Psoas muscle (tissue), 8 donors: ENCODE measurements around the gene PIP5KL1. TPM values are rescaled to one million over a fixed set of nuclear protein-coding genes. Genes with fewer than 3 reads are reported as not detected.

Experiments
- ATAC-seq, 4 donors: fragments of 200-7000 bp; cut with Tn5 transposase; one replicate each; pipeline ENCODE4 v1.9.1; 2020; ENCODE audit warnings: moderate library complexity in 3 of 4, mild to moderate bottlenecking in 2 of 4
- DNase-seq, 2 donors: peaks; one replicate each; pipeline ENCODE4 v3.0.0-alpha.2; 2020
- H3K27ac ChIP-seq: fragments of 200-600 bp; one replicate; pipeline ENCODE4 v1.8.0; 2022
- H3K27me3 ChIP-seq, 3 donors: fragments of 200-600 bp in 1 of 3; one replicate each; pipeline versions ENCODE4 v1.6.1 to v1.8.0; 2013 to 2022; ENCODE audit warnings: low read length in 2 of 3, mild to moderate bottlenecking in 2 of 3, moderate library complexity in 1 of 3; ENCODE audit not compliant: insufficient read depth in 3 of 3
- H3K36me3 ChIP-seq, 2 donors: fragments of 200-600 bp in 1 of 2; one replicate each; pipeline versions ENCODE4 v1.6.1 to v1.8.0; 2013 to 2022; ENCODE audit warnings: low read depth in 1 of 2, mild to moderate bottlenecking in 1 of 2, moderate library complexity in 1 of 2; ENCODE audit not compliant: insufficient read depth in 1 of 2
- H3K4me1 ChIP-seq: fragments of 200-600 bp; one replicate; pipeline ENCODE4 v1.8.0; 2022
- H3K4me3 ChIP-seq: fragments of 200-600 bp; one replicate; pipeline ENCODE4 v1.8.0; 2022; ENCODE audit warnings: mild to moderate bottlenecking
- H3K9me3 ChIP-seq: fragments of 200-600 bp; one replicate; pipeline ENCODE4 v1.8.0; 2022
- WGBS, 3 donors: extraction: QIAGEN DNeasy Blood & Tissue Kit; methylation state at CpG; one replicate each; pipeline versions ENCODE4 v1.1.6 to v1.1.7; 2013; 5-methylcytosine and 5-hydroxymethylcytosine counted together
- intact Hi-C, 2 donors: fragments of 100-400 bp; cut with DNase I; formaldehyde crosslinking; loops; one replicate each; pipeline versions ENCODE4 v1.11.0 to v1.14.2; 2022
- polyA plus RNA-seq, 3 donors: library from polyadenylated mRNA; stranded (reverse); fragments of 200-250 nt; gene quantifications; one replicate each; pipeline ENCODE4 v1.2.3, GENCODE V29; 2013
- total RNA-seq, 4 donors: library from RNA; stranded (reverse); fragmentation: NEBNext Ultra II Directional in 2 of 4; extraction: Animal tissue kit (Norgen Biotek cat#: 25700) in 2 of 4; gene quantifications; one replicate each; pipeline versions ENCODE4 v1.2.1 to v1.2.4, GENCODE V29; 2021 to 2023
- TF ChIP-seq, protein P1 (sequence below): fragments of 200-600 bp; IDR thresholded peaks from one replicate; pipeline ENCODE4 v1.8.0; 2022; ENCODE audit warnings: antibody characterized with exemption
- donor health status: healthy with polysubstance abuse.
- donor health status: DM: no; HTN: no; CAD: no; lungs with moderate emphysema.
- donor health status: Bipolar disorder and iron deficiency.
- donor health status: healthy.
- donor health status: DM: yes; HTN: yes; CAD: no.
- donor health status: DM: no; HTN: no; CAD: no.
- donor health status: DM: no; HTN: no; CAD: no.
- donor health status: DM: yes; HTN: yes; CAD: no.

The PIP5KL1 gene
- total and polyA plus RNA-seq, 7 donors = 0.05 to 0.44 (median 0.26) TPM; not detected in 3

DNA sequence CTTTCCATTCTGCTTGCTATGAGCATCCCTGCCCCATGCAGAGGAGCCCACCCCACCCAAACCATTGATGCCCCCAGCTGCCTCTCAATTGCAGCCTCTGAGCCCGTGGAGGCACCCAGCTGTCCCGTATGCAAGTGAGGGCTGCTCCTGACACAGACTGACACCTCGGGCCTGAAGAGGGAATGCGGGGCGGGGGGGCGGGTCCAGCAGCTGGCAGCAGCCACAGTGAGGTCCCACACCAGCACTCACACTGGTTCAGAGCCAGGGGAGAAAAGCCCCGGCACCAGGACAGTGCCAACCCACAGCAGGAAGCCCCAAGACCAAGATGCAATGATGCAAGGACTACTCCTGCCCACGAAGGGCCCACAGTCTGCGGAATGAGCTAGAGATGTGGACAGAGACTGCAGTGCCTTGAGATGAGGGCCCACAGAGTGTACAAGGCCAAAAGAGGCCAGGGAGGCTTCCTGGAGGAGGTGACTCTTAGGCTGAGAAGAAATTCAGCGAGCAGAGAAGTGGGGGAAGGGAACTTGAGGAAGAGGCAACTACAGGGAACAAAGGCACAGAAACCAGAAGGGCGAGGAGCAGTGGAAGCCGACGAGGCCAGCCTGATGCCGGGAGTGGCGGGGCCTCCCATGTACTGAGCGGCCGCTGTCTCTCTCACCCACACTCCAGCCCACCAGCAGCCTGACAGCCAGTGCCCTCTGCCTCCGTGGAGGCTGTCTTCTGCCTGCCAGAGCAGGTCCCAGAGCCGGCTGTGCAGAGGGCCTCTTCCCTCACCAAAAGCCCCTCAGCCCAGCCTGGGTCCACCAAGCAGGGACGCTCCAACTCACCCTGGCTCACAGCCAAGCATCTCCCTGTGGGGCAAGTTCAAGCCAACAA is 41.0 kb upstream of the PIP5KL1 start:
- H3K36me3 ChIP-seq = no peaks in the 10 kb centered on the region
- H3K4me3 ChIP-seq = no peak overlapping the region
- WGBS, 3 donors = 45 to 63% (median 48%) methylated on average over 17 to 20 of the region's 20 CpGs
- H3K27me3 ChIP-seq = no peaks in the 10 kb centered on the region
- no peaks in the 10 kb centered on the region for H3K9me3 ChIP-seq
- H3K4me1 ChIP-seq = peaks cover 90% of the 10 kb centered on the region
- peak overlapping the region; percentile 46 for H3K27ac ChIP-seq
- intact Hi-C loops = no loop called here
- DNase-seq (no peak), ATAC-seq (no peak)
- TF ChIP-seq, protein P1, sequence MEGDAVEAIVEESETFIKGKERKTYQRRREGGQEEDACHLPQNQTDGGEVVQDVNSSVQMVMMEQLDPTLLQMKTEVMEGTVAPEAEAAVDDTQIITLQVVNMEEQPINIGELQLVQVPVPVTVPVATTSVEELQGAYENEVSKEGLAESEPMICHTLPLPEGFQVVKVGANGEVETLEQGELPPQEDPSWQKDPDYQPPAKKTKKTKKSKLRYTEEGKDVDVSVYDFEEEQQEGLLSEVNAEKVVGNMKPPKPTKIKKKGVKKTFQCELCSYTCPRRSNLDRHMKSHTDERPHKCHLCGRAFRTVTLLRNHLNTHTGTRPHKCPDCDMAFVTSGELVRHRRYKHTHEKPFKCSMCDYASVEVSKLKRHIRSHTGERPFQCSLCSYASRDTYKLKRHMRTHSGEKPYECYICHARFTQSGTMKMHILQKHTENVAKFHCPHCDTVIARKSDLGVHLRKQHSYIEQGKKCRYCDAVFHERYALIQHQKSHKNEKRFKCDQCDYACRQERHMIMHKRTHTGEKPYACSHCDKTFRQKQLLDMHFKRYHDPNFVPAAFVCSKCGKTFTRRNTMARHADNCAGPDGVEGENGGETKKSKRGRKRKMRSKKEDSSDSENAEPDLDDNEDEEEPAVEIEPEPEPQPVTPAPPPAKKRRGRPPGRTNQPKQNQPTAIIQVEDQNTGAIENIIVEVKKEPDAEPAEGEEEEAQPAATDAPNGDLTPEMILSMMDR = no peak

DNA sequence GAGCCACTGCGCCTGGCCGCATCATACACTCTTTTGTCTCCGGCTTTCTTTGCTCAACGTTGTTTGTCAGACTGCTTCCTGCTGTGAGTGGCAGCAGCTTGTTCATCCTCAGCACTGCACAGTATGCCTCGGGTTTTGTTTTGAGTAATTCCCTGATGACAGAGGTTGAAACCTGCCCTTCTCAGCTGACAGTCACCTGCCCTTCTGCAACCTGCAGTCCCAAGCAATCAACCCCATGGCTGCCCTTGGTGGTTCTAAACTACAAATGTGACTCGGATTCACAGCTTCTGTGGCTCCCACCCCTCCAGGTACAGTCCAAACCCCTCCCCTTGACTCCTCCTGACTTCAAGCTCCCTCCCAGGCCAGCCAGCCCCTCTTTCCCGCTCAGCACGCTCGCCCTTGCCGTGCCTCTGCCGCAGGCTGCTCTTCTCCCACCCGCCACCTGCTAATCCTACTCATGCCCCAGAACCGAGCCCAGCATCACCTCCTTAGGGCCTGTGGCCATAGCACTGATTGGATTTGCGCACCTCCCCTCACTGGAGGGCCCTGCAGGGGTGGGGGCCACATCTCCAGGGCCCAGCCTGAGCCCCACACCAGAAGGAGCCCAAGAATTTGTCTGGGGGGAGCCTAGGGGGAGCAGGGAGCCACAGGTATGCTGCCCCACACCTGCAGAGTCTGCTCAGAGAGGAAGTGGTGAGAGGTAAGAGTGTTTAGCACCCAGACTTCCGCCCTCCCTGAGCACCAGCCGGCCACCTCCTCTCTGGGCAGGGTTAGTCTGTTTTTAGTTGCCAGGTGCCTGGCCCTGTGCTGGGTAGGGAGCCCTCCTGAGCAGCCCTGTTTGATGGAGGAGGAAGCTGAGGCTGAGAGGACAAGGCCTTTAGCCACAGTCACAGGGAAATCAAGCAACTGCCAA is 40.1 kb upstream of the PIP5KL1 start:
- H3K4me3 ChIP-seq = no peak overlapping the region
- H3K9me3 ChIP-seq = no peaks in the 10 kb centered on the region
- WGBS, 3 donors = 76 to 83% (median 76%) methylated on average over 16 of the region's 16 CpGs
- TF ChIP-seq, protein P1 = no peak
- no peaks in the 10 kb centered on the region for H3K36me3 ChIP-seq
- H3K27me3 ChIP-seq = no peaks in the 10 kb centered on the region
- H3K27ac ChIP-seq = no peak overlapping the region
- DNase-seq (no peak), ATAC-seq (no peak)
- peaks cover 90% of the 10 kb centered on the region for H3K4me1 ChIP-seq
- intact Hi-C loops = no loop called here

DNA sequence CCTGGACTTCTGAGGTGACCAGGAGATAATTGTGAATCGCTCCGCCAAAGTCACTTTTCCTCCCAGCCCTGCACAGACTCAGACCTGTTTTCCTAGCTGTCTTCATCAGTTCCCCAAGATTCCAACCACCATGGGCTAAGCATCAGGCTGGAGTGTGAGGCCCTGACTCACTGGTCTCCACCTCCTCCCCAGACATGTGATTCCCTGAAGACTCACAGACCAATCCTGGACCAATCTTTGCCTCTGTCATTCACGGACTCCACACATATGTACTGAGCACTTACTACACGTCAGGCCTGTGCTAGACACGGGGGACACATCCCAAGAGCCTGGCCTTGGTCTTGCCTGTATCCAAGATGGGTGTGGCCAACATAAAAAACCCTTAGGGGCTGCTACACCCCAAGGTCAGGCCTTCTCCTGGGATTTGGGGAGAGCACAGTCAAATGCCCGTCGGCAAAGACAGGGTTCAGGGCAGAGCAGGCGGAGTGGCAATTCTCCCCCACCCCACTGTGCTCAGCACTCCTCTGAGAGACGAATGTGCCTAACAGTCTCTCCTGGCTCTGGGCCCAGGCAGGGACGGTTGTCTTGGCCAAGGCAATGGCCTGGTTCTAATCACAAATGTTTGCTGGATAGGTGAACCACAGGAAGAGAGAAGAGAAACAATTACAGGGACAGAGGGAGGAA is 38.3 kb upstream of the PIP5KL1 start:
- TF ChIP-seq, protein P1 = no peak
- Histone ChIP-seq H3K27ac (peak overlapping the region; percentile 70), H3K4me1 (peaks cover 88% of the 10 kb centered on the region), H3K27me3 (no peaks in the 10 kb centered on the region), H3K9me3 (no peaks in the 10 kb centered on the region), H3K4me3 (no peak overlapping the region), H3K36me3 (no peaks in the 10 kb centered on the region)
- WGBS, 3 donors = 44 to 55% (median 48%) methylated on average over 10 of the region's 10 CpGs
- peak; percentile 36 to 50 (median 47) for ATAC-seq
- intact Hi-C loops = no loop called here
- DNase-seq = peak; percentile 62 to 79

DNA sequence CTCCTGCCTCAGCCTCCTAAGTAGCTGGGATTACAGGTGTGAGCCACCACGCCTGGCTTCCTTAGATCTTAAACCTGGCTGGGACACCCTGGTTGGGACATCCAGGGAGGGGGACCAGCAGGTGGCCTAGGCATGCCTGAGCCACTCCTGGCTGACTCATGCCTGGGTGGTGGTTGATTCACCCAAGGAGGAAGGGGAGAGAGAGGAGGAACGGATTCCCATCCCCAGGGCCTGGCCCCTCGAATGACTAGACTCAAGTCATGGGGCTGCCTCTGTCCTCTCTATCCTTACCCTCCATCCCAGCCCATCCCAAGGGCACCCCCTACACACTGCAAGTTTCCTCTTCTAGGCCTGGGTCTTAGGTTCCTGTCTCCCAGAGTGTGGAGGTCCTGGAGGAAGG is 37.5 kb upstream of the PIP5KL1 start:
- intact Hi-C loops = no loop called here
- WGBS, 3 donors = 82 to 100% (median 89%) methylated on average over 1 to 3 of the region's 3 CpGs
- peaks cover 89% of the 10 kb centered on the region for H3K4me1 ChIP-seq
- TF ChIP-seq, protein P1 = no peak
- H3K36me3 ChIP-seq = no peaks in the 10 kb centered on the region
- no peak overlapping the region for H3K4me3 ChIP-seq
- H3K9me3 ChIP-seq = no peaks in the 10 kb centered on the region
- peak overlapping the region; percentile 70 for H3K27ac ChIP-seq
- no peaks in the 10 kb centered on the region for H3K27me3 ChIP-seq
- ATAC-seq (peak in 2 of 4 donors; percentile 25 to 50), DNase-seq (no peak)
